GM12864 (cell line): ENCODE measurements around the gene MICOS13.
A peak's percentile ranks its signal among the peaks of the same experiment; 100 is the strongest.

Experiments
- DNase-seq: peaks from one replicate; pipeline ENCODE4 v3.0.0-alpha.2; 2011; ENCODE audit warnings: low read depth
- H3K4me3 ChIP-seq: 2 replicates; pipeline ENCODE4 v1.5.1; 2011; ENCODE audit warnings: mild to moderate bottlenecking, low read depth, low read length, control low read depth
- CTCF ChIP-seq: IDR thresholded peaks from 2 replicates; pipeline ENCODE4 v1.5.1; 2011; ENCODE audit warnings: low read depth, mild to moderate bottlenecking, moderate library complexity, low read length, control low read depth, inconsistent platforms; ENCODE audit errors: missing control alignments

MICOS13 gene

GRCh38 chr19:5718037-5718578 is 37.8 kb upstream of the MICOS13 start:
- no peak for DNase-seq
- peak overlapping the region; percentile 90 for H3K4me3 ChIP-seq
- no peak for TF ChIP-seq CTCF

GRCh38 chr19:5717215-5717935 is 37.1 kb upstream of the MICOS13 start:
- peak overlapping the region; percentile 90; the same call in 1 of the 2 replicates for H3K4me3 ChIP-seq
- no peak for DNase-seq
- no peak for TF ChIP-seq CTCF

- DNase-seq: no peak
- no peak for TF ChIP-seq CTCF
- H3K4me3 ChIP-seq: no peak overlapping the region
These were observed 34.5 kb upstream of the MICOS13 start for GRCh38 chr19:5714816-5715215.

- no peak for DNase-seq
- H3K4me3 ChIP-seq: no peak overlapping the region
- TF ChIP-seq CTCF: no peak
These were observed 32.9 kb upstream of the MICOS13 start for GRCh38 chr19:5713228-5713627.

- no peak for DNase-seq
These were observed 31.4 kb upstream of the MICOS13 start for GRCh38 chr19:5711713-5712161.

GRCh38 chr19:5711025-5711424 is 30.7 kb upstream of the MICOS13 start:
- no peak for TF ChIP-seq CTCF
- H3K4me3 ChIP-seq: no peak overlapping the region
- DNase-seq: no peak

More at GRCh38 chr19:5711713-5712161, 31.4 kb upstream of the MICOS13 start:
- H3K4me3 ChIP-seq: no peak overlapping the region
- TF ChIP-seq CTCF: no peak
